ENCODE measurements around the gene SPAG16.

The SPAG16 gene

GRCh38 chr2:214103276-214104001, 819.2 kb downstream of the SPAG16 start:
- no peak for DNase-seq

GRCh38 chr2:214104219-214104618, 820.0 kb downstream of the SPAG16 start:
- DNase-seq, result no peak

GRCh38 chr2:214104967-214105366, 820.7 kb downstream of the SPAG16 start:
- DNase-seq, result no peak

- no peak for DNase-seq
Observed at GRCh38 chr2:214107726-214108125, 823.5 kb downstream of the SPAG16 start.

GRCh38 chr2:214108598-214108997, 824.3 kb downstream of the SPAG16 start:
- DNase-seq, result no peak

GRCh38 chr2:214117054-214117453, 832.8 kb downstream of the SPAG16 start:
- no peak for DNase-seq

GRCh38 chr2:214126135-214126534, 841.9 kb downstream of the SPAG16 start:
- DNase-seq, result no peak

- no peak for DNase-seq
Observed at GRCh38 chr2:214127170-214127569, 842.9 kb downstream of the SPAG16 start.

GRCh38 chr2:214127571-214127970, 843.3 kb downstream of the SPAG16 start:
- no peak for DNase-seq

- DNase-seq, result no peak
Observed at GRCh38 chr2:214128040-214128439, 843.8 kb downstream of the SPAG16 start.

- DNase-seq, result no peak
Observed at GRCh38 chr2:214130114-214130513, 845.9 kb downstream of the SPAG16 start.

GRCh38 chr2:214135966-214136365, 851.7 kb downstream of the SPAG16 start:
- DNase-seq, result no peak

GRCh38 chr2:214138779-214139178, 854.5 kb downstream of the SPAG16 start:
- no peak for DNase-seq

- DNase-seq, result no peak
Observed at GRCh38 chr2:214139630-214140284, 855.5 kb downstream of the SPAG16 start.

GRCh38 chr2:214156971-214157370, 872.7 kb downstream of the SPAG16 start:
- no peak for DNase-seq

- no peak for DNase-seq
Observed at GRCh38 chr2:214158851-214159250, 874.6 kb downstream of the SPAG16 start.

- DNase-seq, result no peak
Observed at GRCh38 chr2:214169281-214169680, 885.0 kb downstream of the SPAG16 start.

- no peak for DNase-seq
Observed at GRCh38 chr2:214169736-214170135, 885.5 kb downstream of the SPAG16 start.

- no peak for DNase-seq
Observed at GRCh38 chr2:214174563-214174962, 890.3 kb downstream of the SPAG16 start.

GRCh38 chr2:214180071-214180470, 895.8 kb downstream of the SPAG16 start:
- no peak for DNase-seq

- no peak for DNase-seq
Observed at GRCh38 chr2:214180686-214181085, 896.4 kb downstream of the SPAG16 start.

- DNase-seq, result no peak
Observed at GRCh38 chr2:214184461-214184860, 900.2 kb downstream of the SPAG16 start.

- DNase-seq, result no peak
Observed at GRCh38 chr2:214185546-214185945, 901.3 kb downstream of the SPAG16 start.

- no peak for DNase-seq
Observed at GRCh38 chr2:214192711-214193110, 908.4 kb downstream of the SPAG16 start.

GRCh38 chr2:214193943-214194342, 909.7 kb downstream of the SPAG16 start:
- DNase-seq, result no peak
